HEK293 (cell line): ENCODE measurements around the gene YJU2.
A peak's percentile ranks its signal among the peaks of the same experiment; 100 is the strongest.

Source experiments
- CTCF ChIA-PET: fragments of 350-600 bp; formaldehyde crosslinking; extraction: SDS; loops from one replicate; lab custom pipeline; 2021; ENCODE audit warnings: antibody characterized with exemption; lab: Yijun Ruan, JAX
- POLR2A ChIA-PET: fragments of 300-600 bp; formaldehyde crosslinking; extraction: SDS; loops from one replicate; lab custom pipeline; 2020; ENCODE audit warnings: antibody characterized with exemption, inconsistent platforms; lab: Yijun Ruan, JAX
- H3K27ac ChIP-seq: fragments of 200-500 bp; sonication (Bioruptor generic); 2 replicates; pipeline ENCODE4 v1.5.1; 2014; ENCODE audit warnings: low read depth, low read length, control low read depth, inconsistent platforms; ENCODE audit errors: extremely low read depth
- H3K36me3 ChIP-seq, 2 experiments: fragments of 200-500 bp in 1 of 2; sonication (Bioruptor generic) in 1 of 2; 1 replicate in 1 of 2; 2 replicates in 1 of 2; pipeline ENCODE4 v1.5.1; 2014 to 2017; ENCODE audit warnings: inconsistent platforms in 2 of 2, low read length in 2 of 2; ENCODE audit not compliant: control insufficient read depth in 2 of 2, insufficient read depth in 1 of 2
- H3K4me1 ChIP-seq: fragments of 200-500 bp; sonication (Bioruptor generic); 2 replicates; pipeline ENCODE4 v1.5.1; 2014; ENCODE audit warnings: mild to moderate bottlenecking, low read length, inconsistent platforms; ENCODE audit not compliant: control insufficient read depth, insufficient read depth
- H3K4me3 ChIP-seq: 2 replicates; pipeline ENCODE4 v1.5.1; 2011; ENCODE audit warnings: low read depth, mild to moderate bottlenecking, control low read depth, low read length, moderate library complexity
- H3K9me3 ChIP-seq: fragments of 200-500 bp; sonication (Bioruptor generic); 2 replicates; pipeline ENCODE4 v1.5.1; 2014; ENCODE audit warnings: low read depth, low read length, inconsistent platforms; ENCODE audit not compliant: control insufficient read depth, insufficient read depth
- GFI1B ChIP-seq: fragments of 450-650 bp; formaldehyde crosslinking; IDR thresholded peaks from 2 replicates; pipeline ENCODE4 v1.5.1; 2016; ENCODE audit warnings: missing biosample characterization, missing genetic modification characterization
- KLF1 ChIP-seq: fragments of 450-650 bp; formaldehyde crosslinking; IDR thresholded peaks from 2 replicates; pipeline ENCODE4 v1.5.1; 2016; ENCODE audit warnings: missing biosample characterization, missing genetic modification characterization
- KLF10 ChIP-seq: fragments of 450-650 bp; IDR thresholded peaks from 2 replicates; pipeline ENCODE4 v1.5.1; 2018; ENCODE audit warnings: missing biosample characterization, mild to moderate bottlenecking, missing genetic modification characterization
- RBAK ChIP-seq: fragments of 450-650 bp; formaldehyde crosslinking; IDR thresholded peaks from 2 replicates; pipeline ENCODE4 v1.5.1; 2016; ENCODE audit warnings: missing biosample characterization, missing genetic modification characterization
- SP2 ChIP-seq: fragments of 450-650 bp; formaldehyde crosslinking; IDR thresholded peaks from 2 replicates; pipeline ENCODE4 v1.5.1; 2016; ENCODE audit warnings: missing biosample characterization, missing genetic modification characterization
- SP3 ChIP-seq: fragments of 450-650 bp; formaldehyde crosslinking; IDR thresholded peaks from 2 replicates; pipeline ENCODE4 v1.5.1; 2016; ENCODE audit warnings: missing biosample characterization, missing genetic modification characterization
- YY1 ChIP-seq: fragments of 450-650 bp; formaldehyde crosslinking; IDR thresholded peaks from 2 replicates; pipeline ENCODE4 v1.5.1; 2018; ENCODE audit warnings: missing biosample characterization, missing genetic modification characterization
- ZBTB20 ChIP-seq: fragments of 450-650 bp; formaldehyde crosslinking; IDR thresholded peaks from 2 replicates; pipeline ENCODE4 v1.5.1; 2016; ENCODE audit warnings: missing biosample characterization, missing genetic modification characterization
- ZBTB26 ChIP-seq: fragments of 450-650 bp; formaldehyde crosslinking; optimal IDR thresholded peaks from 2 replicates; pipeline ENCODE3; 2016; ENCODE audit warnings: missing biosample characterization, mild to moderate bottlenecking, missing genetic modification characterization
- ZBTB6 ChIP-seq: fragments of 450-650 bp; formaldehyde crosslinking; IDR thresholded peaks from 2 replicates; pipeline ENCODE4 v1.5.1; 2017; ENCODE audit warnings: missing biosample characterization, missing genetic modification characterization
- ZFP3 ChIP-seq: fragments of 450-650 bp; formaldehyde crosslinking; IDR thresholded peaks from 2 replicates; pipeline ENCODE4 v1.5.1; 2016; ENCODE audit warnings: low read depth, missing biosample characterization, missing genetic modification characterization
- ZNF335 ChIP-seq: fragments of 450-650 bp; formaldehyde crosslinking; conservative IDR thresholded peaks from 2 replicates; pipeline ENCODE4 v1.5.1; 2016; ENCODE audit warnings: missing biosample characterization, missing genetic modification characterization
- ZNF341 ChIP-seq: fragments of 450-650 bp; formaldehyde crosslinking; IDR thresholded peaks from 2 replicates; pipeline ENCODE4; 2016; ENCODE audit warnings: low read depth, missing biosample characterization, missing genetic modification characterization
- ZNF449 ChIP-seq: fragments of 450-650 bp; formaldehyde crosslinking; IDR thresholded peaks from 2 replicates; pipeline ENCODE4 v1.5.1; 2017; ENCODE audit warnings: missing biosample characterization, mild to moderate bottlenecking, missing genetic modification characterization, moderate library complexity
- ZNF529 ChIP-seq: fragments of 450-650 bp; formaldehyde crosslinking; IDR thresholded peaks from 2 replicates; pipeline ENCODE4 v1.5.1; 2017; ENCODE audit warnings: missing genetic modification characterization, missing biosample characterization; ENCODE audit not compliant: insufficient replicate concordance
- ZNF585B ChIP-seq: fragments of 450-650 bp; formaldehyde crosslinking; IDR thresholded peaks from 2 replicates; pipeline ENCODE4 v1.5.1; 2016; ENCODE audit warnings: missing biosample characterization, missing genetic modification characterization
- ZNF654 ChIP-seq: fragments of 450-650 bp; formaldehyde crosslinking; IDR thresholded peaks from 2 replicates; pipeline ENCODE4 v1.5.1; 2016; ENCODE audit warnings: low read depth, missing biosample characterization, missing genetic modification characterization
- ZNF660 ChIP-seq: fragments of 450-650 bp; IDR thresholded peaks from 2 replicates; pipeline ENCODE4 v1.5.1; 2018; ENCODE audit warnings: missing biosample characterization, mild to moderate bottlenecking, missing genetic modification characterization
- ZNF707 ChIP-seq: fragments of 450-650 bp; formaldehyde crosslinking; IDR thresholded peaks from 2 replicates; pipeline ENCODE4 v1.5.1; 2016; ENCODE audit warnings: missing biosample characterization, missing genetic modification characterization
- ZNF76 ChIP-seq: fragments of 450-650 bp; formaldehyde crosslinking; IDR thresholded peaks from 2 replicates; pipeline ENCODE4; 2016; ENCODE audit warnings: low read depth, missing biosample characterization, missing genetic modification characterization, borderline replicate concordance

The YJU2 gene

GRCh38 chr19:4303819-4304537 is 57.1 kb downstream of the YJU2 start:
- Histone ChIP-seq H3K4me3 (no peak overlapping the region), H3K9me3 (no peaks in the 10 kb centered on the region), H3K4me1 (no peaks in the 10 kb centered on the region), H3K36me3 (peaks cover 0 to 18% of the 10 kb centered on the region in 2 experiments; a peak in 2 of 3 replicates), H3K27ac (no peak overlapping the region)
- CTCF ChIA-PET: no interaction called here
- TF ChIP-seq ZNF585B (tag by site-specific recombination) (no peak), ZFP3 (tag by site-specific recombination) (peak; percentile 99), ZNF707 (tag by site-specific recombination) (no peak), ZNF76 (tag by site-specific recombination) (peak; percentile 23; the same call in 1 of the 2 replicates), ZBTB20 (tag by site-specific recombination) (0 out of 2 replicates have a peak, but pooled peaks have one; percentile 13), ZNF341 (tag by site-specific recombination) (peak; percentile 47; the same call in 1 of the 2 replicates), ZNF529 (tag by site-specific recombination) (no peak), RBAK (tag by site-specific recombination) (no peak), GFI1B (tag by site-specific recombination) (no peak), ZNF335 (tag by site-specific recombination) (peak; percentile 62), ZNF449 (tag by site-specific recombination) (no peak)
- POLR2A ChIA-PET: interaction anchor here (0.6 to 1.2 kb wide), 4 partner anchors 16 to 115 kb away, joined by 3 to 4 read pairs (median 4); partner anchors contain the start of gene MPND

- ChIA-PET POLR2A (interaction anchor here (0.6 to 1.2 kb wide), 5 partner anchors 17 to 114 kb away, joined by 3 to 4 read pairs (median 3); partner anchors contain the start of gene MPND), CTCF (interaction anchor here (0.6 kb wide), 1 partner anchor 114 kb away, joined by 3 read pairs; no protein-coding TSS in a partner anchor)
- TF ChIP-seq SP3 (tag by site-specific recombination) (0 out of 2 replicates have a peak, but pooled peaks have one; percentile 29), KLF10 (peak; percentile 49; the same call in 1 of the 2 replicates), ZNF76 (tag by site-specific recombination) (peak; percentile 82), ZNF654 (no peak), ZNF660 (no peak), ZBTB6 (tag by site-specific recombination) (peak; percentile 82; the same call in 1 of the 2 replicates), KLF1 (peak; percentile 67), SP2 (tag by site-specific recombination) (peak; percentile 30), ZBTB26 (tag by site-specific recombination) (peak; percentile 65), YY1 (tag by site-specific recombination) (peak; percentile 13; the same call in 1 of the 2 replicates)
- Histone ChIP-seq H3K27ac (no peak within 1 kb of the TSS), H3K36me3 (peaks cover 0 to 21% of the 10 kb centered on the region in 2 experiments; a peak in 2 of 3 replicates), H3K9me3 (no peaks in the 10 kb centered on the region), H3K4me3 (peak within 1 kb of the TSS; percentile 41), H3K4me1 (no peaks in the 10 kb centered on the region)
Observed at GRCh38 chr19:4304538-4305256, 57.8 kb downstream of the YJU2 start, which contains the start of gene FSD1. TSS of gene FSD1 (plus strand) at chr19:4304598. CDS start at chr19:4304747, 149 bp downstream.
